GM12891 (cell line): ENCODE results near the gene OTOG.

Source experiments
- DNase-seq: peaks from one replicate; pipeline ENCODE4 v3.0.0; 2011; ENCODE audit warnings: low spot score; ENCODE audit not compliant: insufficient read length
- FAIRE-seq: peaks from 2 replicates; lab custom pipeline; 2011; peaks lifted over from hg19 to GRCh38; lab: Jason Lieb, UNC
- PAX5 ChIP-seq: IDR thresholded peaks from 2 replicates; pipeline ENCODE4 v1.6.1; 2011; ENCODE audit warnings: low read length, moderate library complexity, mild to moderate bottlenecking; ENCODE audit not compliant: insufficient read depth, severe bottlenecking
- POLR2A ChIP-seq: IDR thresholded peaks from 2 replicates; pipeline ENCODE4 v1.6.1; 2011; ENCODE audit warnings: low read depth, low read length, control low read depth
- POLR2AphosphoS5 ChIP-seq: IDR thresholded peaks from 2 replicates; pipeline ENCODE4 v1.6.1; 2011; ENCODE audit warnings: low read depth, low read length, control low read depth
- POU2F2 ChIP-seq: IDR thresholded peaks from 2 replicates; pipeline ENCODE4 v1.6.1; 2011; ENCODE audit warnings: low read depth, mild to moderate bottlenecking, control low read depth, low read length, moderate library complexity
- SPI1 ChIP-seq: IDR thresholded peaks from 2 replicates; pipeline ENCODE4 v1.6.1; 2011; ENCODE audit warnings: low read depth, low read length, control low read depth
- TAF1 ChIP-seq: IDR thresholded peaks from 2 replicates; pipeline ENCODE4 v1.6.1; 2011; ENCODE audit warnings: low read depth, low read length, control low read depth

Gene OTOG

DNA sequence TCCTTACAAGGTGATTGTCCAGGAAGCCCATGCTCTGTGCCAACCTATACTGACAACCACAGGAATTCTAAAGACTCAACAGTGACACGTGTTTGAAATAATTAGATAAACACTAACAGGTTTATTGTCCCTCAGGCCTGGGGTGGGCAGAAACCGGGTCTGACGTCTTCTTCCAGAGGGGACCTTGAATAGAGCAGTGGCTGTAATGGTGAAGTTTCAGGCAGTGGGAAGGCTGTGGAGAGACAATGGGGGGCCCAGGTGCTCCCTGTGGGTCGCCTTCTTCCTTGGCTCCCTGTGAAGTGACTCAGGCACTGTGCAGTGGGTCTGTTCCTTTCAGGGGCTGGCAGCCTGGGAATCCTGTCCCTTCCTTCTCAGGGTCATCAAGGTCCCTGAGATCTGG lies 54.6 kb downstream of the OTOG start:
- DNase-seq = no peak
- FAIRE-seq = no peak

DNA sequence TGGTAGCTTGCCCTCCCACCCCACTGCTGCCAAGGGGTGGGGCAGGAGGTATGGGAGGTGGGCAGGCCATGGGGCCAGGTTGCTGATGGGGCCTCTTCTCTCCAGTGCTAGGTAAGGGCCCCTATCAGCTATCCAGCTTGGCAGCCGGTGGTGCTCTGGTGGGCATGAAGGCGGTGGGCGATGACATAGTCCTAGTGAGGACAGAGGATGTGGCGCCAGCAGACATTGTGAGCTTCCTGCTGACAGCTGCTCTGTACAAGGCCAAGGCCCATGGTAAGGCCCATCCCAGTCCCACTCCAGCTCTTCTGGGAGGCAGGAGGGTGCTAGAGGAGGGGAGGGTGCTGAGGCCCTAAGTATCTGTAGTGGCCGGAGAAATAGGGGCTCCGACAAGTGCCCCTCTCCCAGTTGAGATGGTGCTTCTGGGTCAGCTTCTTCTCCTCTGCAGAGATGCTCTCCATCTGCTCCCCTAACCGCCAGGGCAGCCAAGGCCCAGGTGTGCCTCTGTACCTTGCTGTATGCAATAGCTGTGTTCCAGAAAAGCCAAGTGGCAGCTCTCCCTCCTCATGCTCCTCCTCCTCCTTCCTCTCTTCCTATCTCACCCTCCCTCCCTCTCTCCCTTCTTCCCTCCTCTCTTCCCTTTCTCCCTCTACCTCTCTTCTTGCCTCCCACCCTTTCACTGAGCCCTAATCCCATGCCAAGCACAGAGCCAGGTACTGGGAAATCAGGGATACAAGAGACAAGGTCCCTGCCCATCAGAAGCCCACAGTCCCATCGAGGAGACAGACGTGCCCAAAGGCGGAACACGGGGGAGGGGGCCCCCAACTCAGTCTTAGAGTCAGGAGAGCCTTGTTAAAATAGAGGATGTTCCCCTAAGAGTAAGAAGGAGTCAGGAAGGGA lies 55.3 kb downstream of the OTOG start:
- FAIRE-seq = no peak
- no peak for DNase-seq
- TF ChIP-seq POU2F2 (no peak), TAF1 (no peak), POLR2A (no peak), SPI1 (no peak), PAX5 (no peak), POLR2AphosphoS5 (no peak)

More for the DNA sequence above, 54.6 kb downstream of the OTOG start:
- TF ChIP-seq POLR2AphosphoS5 (no peak), PAX5 (no peak), POU2F2 (no peak), TAF1 (no peak), POLR2A (no peak), SPI1 (no peak)

DNA sequence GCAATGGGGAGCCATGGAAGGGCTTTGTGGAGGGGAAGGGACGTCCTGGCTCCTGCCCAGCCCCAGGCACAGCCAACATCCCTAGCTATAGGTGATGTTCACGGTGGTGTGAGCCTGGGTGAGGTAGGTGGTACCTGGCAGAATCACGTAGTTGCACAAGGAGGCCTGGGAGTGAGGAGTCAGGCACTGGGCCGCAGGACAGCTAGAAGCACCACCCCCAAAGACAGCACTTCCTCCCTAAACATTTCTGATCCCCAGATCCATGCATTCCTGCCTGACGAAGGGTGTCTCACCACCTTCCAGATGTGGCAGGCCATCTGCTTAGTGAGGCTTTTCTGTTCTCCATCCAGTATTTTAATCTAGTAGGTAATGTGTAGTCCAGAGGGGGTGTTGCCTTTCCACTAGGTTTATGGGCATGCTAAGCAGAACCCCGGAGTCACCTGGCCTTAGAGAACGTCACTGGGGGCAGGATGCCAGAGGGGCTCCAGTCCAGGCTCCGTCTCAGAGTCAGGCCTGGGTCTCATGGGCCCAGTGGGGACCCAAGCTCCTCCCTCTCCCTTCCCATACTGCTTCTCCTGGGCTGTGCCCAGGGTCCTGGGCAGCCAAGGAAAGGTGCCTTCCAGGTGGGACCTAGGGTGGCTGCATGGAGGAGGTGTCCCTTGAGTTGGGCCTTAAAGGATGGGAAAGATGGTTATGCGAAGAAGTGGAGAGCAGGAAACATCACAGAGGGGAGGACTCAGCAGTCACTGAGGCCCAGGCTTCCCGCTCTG lies 56.2 kb downstream of the OTOG start:
- FAIRE-seq (no peak), DNase-seq (no peak)
- TF ChIP-seq SPI1 (no peak), POLR2A (no peak), PAX5 (no peak), POLR2AphosphoS5 (no peak), POU2F2 (no peak), TAF1 (no peak)

DNA sequence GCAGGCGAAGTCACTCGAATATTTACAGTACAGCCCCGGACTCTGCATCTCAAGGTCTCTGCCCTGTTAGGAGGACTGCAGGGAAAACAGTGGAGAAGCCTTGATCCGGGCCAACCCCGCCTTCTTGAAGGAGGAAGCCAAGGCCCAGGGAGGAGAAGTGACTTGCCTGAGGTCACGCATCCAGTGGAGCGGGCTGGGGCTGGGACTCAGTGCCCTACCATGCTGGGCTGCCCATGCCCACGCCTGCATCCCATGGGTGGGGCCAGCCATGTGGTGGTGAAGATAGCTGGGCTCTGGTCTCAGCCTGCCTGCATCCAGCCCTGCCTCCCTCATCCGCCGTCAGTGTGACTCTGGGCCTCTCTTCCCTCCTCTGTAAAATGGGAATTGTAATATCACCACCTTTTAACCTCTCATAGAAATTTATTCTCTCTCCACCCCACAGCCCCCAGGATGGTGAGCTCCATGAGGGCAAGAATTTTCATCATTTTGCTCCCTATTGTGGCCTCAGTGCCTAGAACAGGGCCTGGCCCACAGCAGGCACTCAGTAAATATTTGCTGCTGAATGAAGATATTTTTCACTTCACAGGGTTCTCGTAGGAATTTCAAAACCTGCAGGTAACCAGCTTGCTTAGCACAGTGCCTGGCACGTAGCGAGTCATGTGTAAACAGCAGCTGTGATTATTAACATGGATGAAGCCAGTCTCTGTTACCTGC lies 57.3 kb downstream of the OTOG start:
- no peak for FAIRE-seq
- no peak for DNase-seq
- TF ChIP-seq PAX5 (no peak), TAF1 (no peak), POLR2A (no peak), SPI1 (no peak), POU2F2 (no peak), POLR2AphosphoS5 (no peak)

DNA sequence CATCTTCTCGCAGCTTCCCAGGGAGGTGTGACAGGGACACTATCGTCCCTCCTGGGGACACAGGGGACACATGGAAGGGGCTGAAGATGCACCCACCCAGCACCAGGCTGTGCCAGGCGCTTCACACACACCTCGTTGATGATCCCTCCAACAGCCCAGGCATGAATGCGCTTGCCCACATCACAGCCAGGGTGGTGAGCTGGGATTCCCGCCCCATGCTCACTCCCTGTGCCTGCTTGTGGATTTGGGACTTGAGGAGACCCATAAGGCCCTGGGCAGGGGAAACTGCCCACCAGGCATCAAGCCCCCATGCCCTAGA lies 57.8 kb downstream of the OTOG start:
- no peak for FAIRE-seq

DNA sequence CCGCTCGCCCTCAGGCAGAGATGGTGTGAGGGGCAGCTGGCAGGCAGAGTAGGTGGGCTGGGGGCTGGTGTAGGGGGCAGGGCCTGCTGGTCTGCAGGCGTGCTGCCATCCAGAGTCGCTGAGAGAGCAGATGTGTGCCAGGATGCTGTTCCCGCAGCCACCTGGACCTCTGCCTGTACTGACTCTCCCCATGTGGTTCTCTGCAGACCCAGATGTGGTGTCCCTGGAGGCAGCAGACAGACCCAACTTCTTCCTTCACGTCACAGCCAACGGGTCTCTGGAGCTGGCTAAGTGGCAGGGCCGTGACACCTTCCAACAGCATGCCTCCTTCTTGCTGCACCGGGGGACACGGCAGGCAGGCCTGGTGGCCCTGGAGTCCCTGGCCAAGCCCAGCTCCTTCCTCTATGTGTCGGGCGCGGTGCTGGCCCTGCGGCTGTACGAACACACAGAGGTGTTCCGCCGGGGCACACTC lies 58.6 kb downstream of the OTOG start:
- TF ChIP-seq POLR2A = no peak
- no peak for TF ChIP-seq POU2F2
- TF ChIP-seq SPI1 = no peak
- TF ChIP-seq POLR2AphosphoS5 = no peak
- TF ChIP-seq PAX5 = no peak
- no peak for TF ChIP-seq TAF1
- FAIRE-seq = no peak
- no peak for DNase-seq

More for the DNA sequence above, 57.8 kb downstream of the OTOG start:
- TF ChIP-seq POLR2AphosphoS5 = no peak
- TF ChIP-seq POLR2A = no peak
- TF ChIP-seq SPI1 = no peak
- no peak for TF ChIP-seq POU2F2
- no peak for TF ChIP-seq TAF1
- TF ChIP-seq PAX5 = no peak
- DNase-seq = no peak

DNA sequence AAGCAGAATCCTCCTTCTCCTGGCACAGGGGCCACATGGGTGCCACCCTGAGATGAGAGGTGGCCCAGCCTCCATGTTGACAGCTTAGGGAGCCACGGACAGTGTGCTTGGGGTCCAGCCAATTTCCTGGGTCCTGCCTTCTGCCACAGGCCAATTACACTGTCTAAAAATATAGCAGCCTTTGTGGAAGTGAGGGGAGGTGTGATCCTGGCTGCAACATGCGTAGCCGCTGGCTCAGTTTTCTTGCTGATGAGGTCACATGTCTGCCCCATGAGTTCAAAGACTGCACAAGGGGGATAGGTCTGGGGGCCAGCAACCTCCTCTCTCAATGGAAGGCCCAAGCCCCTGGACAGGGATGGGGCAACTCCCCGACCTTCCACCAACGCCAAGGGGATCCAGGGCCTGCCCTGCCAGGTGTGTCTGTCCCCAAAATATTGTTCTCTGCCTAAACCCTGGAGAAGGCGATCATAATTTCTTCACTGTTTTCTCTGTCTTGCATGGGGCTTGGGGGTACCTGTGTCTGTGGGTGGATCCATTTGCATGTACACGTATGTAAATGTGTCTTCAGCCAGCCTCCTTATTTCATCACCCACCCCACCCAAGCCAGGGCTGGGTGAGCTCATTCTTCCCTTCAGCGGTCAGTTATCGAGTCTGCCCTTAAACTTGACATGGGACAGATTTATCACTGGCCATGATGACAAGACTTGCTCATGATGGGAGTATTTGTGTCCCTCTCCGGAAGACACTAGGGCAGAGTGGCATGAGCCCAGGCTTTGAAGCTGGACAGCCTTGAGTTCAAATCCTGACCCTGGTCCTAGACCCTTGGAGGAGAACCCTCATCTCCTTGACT lies 59.4 kb downstream of the OTOG start:
- no peak for FAIRE-seq
- no peak for DNase-seq
- TF ChIP-seq POLR2AphosphoS5 (no peak), POU2F2 (no peak), POLR2A (no peak), TAF1 (no peak), SPI1 (no peak), PAX5 (no peak)

DNA sequence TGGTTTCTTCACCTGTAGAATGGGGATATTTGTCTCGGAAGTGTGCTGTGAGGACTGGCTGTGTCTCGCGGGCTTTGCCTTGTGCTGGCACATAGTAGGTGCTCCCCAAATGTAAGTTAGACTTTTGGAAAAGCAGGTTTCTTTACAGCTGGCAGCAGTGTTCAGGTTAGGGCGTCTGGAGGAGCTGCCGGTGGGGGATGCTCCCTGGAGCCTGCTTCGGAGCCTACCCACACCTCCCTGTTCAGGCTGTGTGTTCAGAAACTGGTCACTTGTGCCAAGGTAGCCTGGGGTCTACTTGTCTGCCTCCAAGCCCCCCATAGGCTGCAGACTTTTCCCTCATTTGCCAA lies 60.0 kb downstream of the OTOG start:
- FAIRE-seq (no peak), DNase-seq (no peak)
- TF ChIP-seq SPI1 = no peak
- TF ChIP-seq POLR2AphosphoS5 = no peak
- TF ChIP-seq POLR2A = no peak
- TF ChIP-seq POU2F2 = no peak
- no peak for TF ChIP-seq TAF1
- no peak for TF ChIP-seq PAX5
